BJ (cell line): ENCODE data around the gene NANS. TPM values are rescaled to one million over a fixed set of nuclear protein-coding genes. Genes with fewer than 3 reads are reported as not detected.

Experiments used
- CTCF ChIA-PET: fragments of 350-600 bp; formaldehyde crosslinking; extraction: SDS; loops from one replicate; lab custom pipeline; 2021; ENCODE audit warnings: antibody characterized with exemption, inconsistent platforms; lab: Yijun Ruan, JAX
- POLR2A ChIA-PET: fragments of 300-600 bp; sonication (Branson Sonifier 250); formaldehyde crosslinking; extraction: SDS; loops from one replicate; lab custom pipeline; 2021; ENCODE audit warnings: antibody characterized with exemption; lab: Charles Lee
- DNase-seq: peaks from one replicate; pipeline ENCODE4 v3.0.0-alpha.2; 2011; ENCODE audit warnings: low read depth
- H3K27me3 ChIP-seq: 2 replicates; pipeline ENCODE4 v1.6.0; 2011; ENCODE audit warnings: low read length; ENCODE audit not compliant: control insufficient read depth, insufficient read depth
- H3K36me3 ChIP-seq: 2 replicates; pipeline ENCODE4 v1.5.1; 2011; ENCODE audit warnings: low read length; ENCODE audit not compliant: control insufficient read depth, insufficient read depth
- H3K4me3 ChIP-seq: 2 replicates; pipeline ENCODE4 v1.5.1; 2011; ENCODE audit warnings: low read depth, mild to moderate bottlenecking, control low read depth, low read length
- polyA plus RNA-seq: library from polyadenylated mRNA; depleted of rRNA; stranded (reverse); fragments of >200 nt; gene quantifications from 2 replicates; pipeline ENCODE4 v1.2.3, GENCODE V29; 2011
- TF ChIP-seq, protein P1 (sequence below): IDR thresholded peaks from 2 replicates; pipeline ENCODE4 v1.5.1; 2011; ENCODE audit warnings: low read depth, mild to moderate bottlenecking, control low read depth, inconsistent platforms, low read length, moderate library complexity; ENCODE audit not compliant: insufficient read depth

Gene NANS
- polyA plus RNA-seq, 1 experiment, result 142 TPM

DNA sequence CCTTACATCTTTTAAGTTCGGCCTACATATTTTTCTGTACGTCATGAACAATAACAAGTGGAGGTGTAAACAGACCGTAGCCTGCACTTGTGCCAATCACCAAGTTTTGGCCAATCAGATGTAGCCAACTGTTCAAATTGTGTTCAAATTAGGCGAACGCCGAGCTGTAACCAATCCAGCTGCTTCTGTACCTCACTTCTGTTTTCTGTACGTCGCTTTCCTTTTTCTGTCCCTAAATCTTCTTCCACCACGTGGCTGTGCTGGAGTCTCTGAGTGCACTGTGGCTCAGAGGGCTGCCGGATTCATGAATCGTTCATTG, 36.0 kb downstream of the NANS start:
- Histone ChIP-seq H3K4me3 (no peak overlapping the region), H3K36me3 (peaks cover 2% of the 10 kb centered on the region; the same call in 1 of the 2 replicates), H3K27me3 (no peaks in the 10 kb centered on the region)
- DNase-seq, result no peak
- TF ChIP-seq, protein P1, sequence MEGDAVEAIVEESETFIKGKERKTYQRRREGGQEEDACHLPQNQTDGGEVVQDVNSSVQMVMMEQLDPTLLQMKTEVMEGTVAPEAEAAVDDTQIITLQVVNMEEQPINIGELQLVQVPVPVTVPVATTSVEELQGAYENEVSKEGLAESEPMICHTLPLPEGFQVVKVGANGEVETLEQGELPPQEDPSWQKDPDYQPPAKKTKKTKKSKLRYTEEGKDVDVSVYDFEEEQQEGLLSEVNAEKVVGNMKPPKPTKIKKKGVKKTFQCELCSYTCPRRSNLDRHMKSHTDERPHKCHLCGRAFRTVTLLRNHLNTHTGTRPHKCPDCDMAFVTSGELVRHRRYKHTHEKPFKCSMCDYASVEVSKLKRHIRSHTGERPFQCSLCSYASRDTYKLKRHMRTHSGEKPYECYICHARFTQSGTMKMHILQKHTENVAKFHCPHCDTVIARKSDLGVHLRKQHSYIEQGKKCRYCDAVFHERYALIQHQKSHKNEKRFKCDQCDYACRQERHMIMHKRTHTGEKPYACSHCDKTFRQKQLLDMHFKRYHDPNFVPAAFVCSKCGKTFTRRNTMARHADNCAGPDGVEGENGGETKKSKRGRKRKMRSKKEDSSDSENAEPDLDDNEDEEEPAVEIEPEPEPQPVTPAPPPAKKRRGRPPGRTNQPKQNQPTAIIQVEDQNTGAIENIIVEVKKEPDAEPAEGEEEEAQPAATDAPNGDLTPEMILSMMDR, result no peak
- CTCF ChIA-PET, result interaction anchor here (0.8 to 1.0 kb wide), 2 partner anchors 12 to 109 kb away, joined by 3 to 4 read pairs; partner anchors contain the start of gene ANP32B
- POLR2A ChIA-PET, result no interaction called here

DNA sequence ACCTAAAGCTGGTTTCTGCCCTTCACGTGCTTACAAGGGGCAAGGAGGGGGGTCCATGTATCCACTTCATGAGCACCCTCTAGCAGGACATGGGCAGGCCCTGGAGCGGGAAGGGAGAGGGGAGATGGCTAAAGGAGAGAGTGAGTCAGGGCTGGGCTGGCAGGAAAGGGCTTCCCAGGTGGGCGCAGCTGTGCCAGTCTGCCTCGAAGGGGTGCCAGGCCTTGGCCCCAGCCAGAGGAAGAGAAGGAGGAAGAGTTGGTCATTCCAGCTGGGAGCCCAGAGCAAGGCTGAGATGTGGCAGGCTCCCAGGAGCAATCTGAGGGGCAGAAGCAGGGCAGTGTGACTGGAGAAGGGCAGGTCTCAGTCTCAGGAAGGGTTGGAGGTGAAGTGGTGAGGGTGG, 37.8 kb downstream of the NANS start:
- ChIA-PET POLR2A (no interaction called here), CTCF (interaction anchor here (1.7 kb wide), 1 partner anchor 10 kb away, joined by 5 read pairs; no protein-coding TSS in a partner anchor)
- TF ChIP-seq, protein P1, result no peak

DNA sequence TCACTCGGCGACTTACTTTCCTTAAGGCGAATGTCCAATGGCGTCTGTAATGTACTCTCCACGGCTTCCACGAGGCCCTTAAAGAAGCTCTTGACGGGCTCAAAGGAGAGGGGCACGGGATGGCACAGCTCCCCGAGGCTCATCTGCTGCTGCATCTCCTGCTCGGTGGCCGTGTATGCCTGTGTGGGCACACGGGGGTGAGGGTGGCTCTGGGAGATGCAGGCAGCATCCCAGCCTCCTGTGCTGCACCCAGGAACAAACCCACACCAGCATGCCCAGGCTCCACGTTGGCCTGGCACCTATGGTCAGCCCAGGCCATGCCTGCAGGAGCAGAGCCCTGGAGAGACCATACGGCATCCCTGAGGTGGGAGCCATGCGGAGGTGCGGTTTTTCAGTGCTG, 38.3 kb downstream of the NANS start:
- POLR2A ChIA-PET, result no interaction called here
- CTCF ChIA-PET, result interaction anchor here (0.9 to 1.7 kb wide), 2 partner anchors 9 to 11 kb away, joined by 3 to 5 read pairs; no protein-coding TSS in a partner anchor
- no peak for DNase-seq

More for the DNA sequence above, 37.8 kb downstream of the NANS start:
- Histone ChIP-seq H3K4me3 (no peak overlapping the region), H3K27me3 (no peaks in the 10 kb centered on the region), H3K36me3 (peaks cover 2% of the 10 kb centered on the region; the same call in 1 of the 2 replicates)
- no peak for DNase-seq

DNA sequence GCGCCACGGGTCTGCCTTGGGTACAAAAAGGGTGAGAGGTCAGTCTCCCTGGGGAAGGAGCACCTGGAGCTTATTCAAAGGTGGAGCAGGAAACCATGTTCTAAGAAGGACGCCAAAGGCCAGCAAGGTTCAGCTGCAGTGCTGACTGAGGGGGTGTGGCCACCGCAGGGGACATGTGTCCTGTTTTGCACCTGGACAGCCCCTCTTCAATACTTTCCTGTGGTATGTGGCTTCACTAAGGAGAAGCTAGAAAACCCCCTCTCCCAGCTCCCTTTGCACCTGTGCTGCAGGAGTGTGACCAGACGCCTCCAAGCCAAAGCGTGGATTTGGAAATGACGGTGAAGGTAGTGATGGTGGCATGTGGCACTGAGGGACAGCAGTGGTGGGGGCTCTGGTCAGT, 38.9 kb downstream of the NANS start:
- Histone ChIP-seq H3K4me3 (no peak overlapping the region), H3K27me3 (no peaks in the 10 kb centered on the region), H3K36me3 (peaks cover 2% of the 10 kb centered on the region; the same call in 1 of the 2 replicates)
- DNase-seq, result no peak
- CTCF ChIA-PET, result interaction anchor here (0.9 kb wide), 1 partner anchor 9 kb away, joined by 3 read pairs; no protein-coding TSS in a partner anchor
- TF ChIP-seq, protein P1, result no peak
- POLR2A ChIA-PET, result no interaction called here

More for the DNA sequence above, 38.3 kb downstream of the NANS start:
- Histone ChIP-seq H3K36me3 (peaks cover 2% of the 10 kb centered on the region; the same call in 1 of the 2 replicates), H3K27me3 (no peaks in the 10 kb centered on the region), H3K4me3 (no peak overlapping the region)
- TF ChIP-seq, protein P1, result no peak

DNA sequence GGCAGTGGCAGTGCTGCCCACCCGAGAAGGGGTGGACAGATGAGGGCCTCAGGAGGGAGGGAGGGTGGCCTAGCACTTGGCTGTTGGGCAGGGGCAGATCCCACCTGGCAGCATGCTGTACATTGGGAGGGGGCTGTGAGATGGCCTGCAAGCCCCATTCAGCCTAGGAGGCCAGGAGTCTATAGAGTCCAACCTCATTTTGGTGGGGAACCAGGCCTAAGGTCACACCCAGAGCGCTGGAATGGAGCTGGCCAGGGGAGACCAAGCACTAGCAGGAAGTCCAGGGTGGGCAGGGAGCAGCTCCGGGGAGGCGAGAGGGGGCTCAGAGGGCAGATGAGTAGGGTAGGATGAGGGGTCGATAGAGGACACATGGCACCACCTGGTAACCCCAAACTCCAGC, 39.6 kb downstream of the NANS start:
- ChIA-PET CTCF (interaction anchor here (0.8 kb wide), 1 partner anchor 11 kb away, joined by 3 read pairs; no protein-coding TSS in a partner anchor), POLR2A (no interaction called here)
- H3K27me3 ChIP-seq, result no peaks in the 10 kb centered on the region
- no peak overlapping the region for H3K4me3 ChIP-seq
- DNase-seq, result no peak
- TF ChIP-seq, protein P1, result no peak
- peaks cover 2% of the 10 kb centered on the region; the same call in 1 of the 2 replicates for H3K36me3 ChIP-seq
